ENCODE results near the gene SWAP70.

Gene SWAP70

DNA sequence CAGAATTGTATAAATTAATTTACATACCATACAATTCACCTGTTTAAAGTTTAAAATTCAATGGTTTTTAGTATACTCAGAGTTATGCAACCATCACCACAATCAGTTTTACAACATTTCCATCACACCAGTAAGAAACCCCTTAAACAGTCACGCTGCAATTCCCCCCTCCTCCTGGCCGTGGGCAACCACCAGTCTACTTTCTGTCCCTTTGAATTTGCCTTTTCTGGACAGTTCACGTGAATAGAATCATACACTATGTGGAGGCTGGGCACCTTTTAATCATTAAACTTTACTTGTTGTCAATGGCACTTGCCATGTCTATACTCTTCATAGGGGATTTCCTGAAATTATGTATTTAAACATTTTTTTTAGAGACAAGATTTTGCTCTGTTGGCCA lies 20.1 kb upstream of the SWAP70 start:
- TF ChIP-seq, protein P1, sequence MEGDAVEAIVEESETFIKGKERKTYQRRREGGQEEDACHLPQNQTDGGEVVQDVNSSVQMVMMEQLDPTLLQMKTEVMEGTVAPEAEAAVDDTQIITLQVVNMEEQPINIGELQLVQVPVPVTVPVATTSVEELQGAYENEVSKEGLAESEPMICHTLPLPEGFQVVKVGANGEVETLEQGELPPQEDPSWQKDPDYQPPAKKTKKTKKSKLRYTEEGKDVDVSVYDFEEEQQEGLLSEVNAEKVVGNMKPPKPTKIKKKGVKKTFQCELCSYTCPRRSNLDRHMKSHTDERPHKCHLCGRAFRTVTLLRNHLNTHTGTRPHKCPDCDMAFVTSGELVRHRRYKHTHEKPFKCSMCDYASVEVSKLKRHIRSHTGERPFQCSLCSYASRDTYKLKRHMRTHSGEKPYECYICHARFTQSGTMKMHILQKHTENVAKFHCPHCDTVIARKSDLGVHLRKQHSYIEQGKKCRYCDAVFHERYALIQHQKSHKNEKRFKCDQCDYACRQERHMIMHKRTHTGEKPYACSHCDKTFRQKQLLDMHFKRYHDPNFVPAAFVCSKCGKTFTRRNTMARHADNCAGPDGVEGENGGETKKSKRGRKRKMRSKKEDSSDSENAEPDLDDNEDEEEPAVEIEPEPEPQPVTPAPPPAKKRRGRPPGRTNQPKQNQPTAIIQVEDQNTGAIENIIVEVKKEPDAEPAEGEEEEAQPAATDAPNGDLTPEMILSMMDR (IDR thresholded peaks at IDR 0.05; ENCODE audit: low read depth, low read length): no peak
- TF ChIP-seq MAX (IDR thresholded peaks at IDR 0.05; ENCODE audit: low read depth, low read length): 0 out of 2 replicates have a peak, but pooled peaks have one; percentile 16
- DNase-seq (ENCODE audit: low read depth): peak; percentile 77
- H3K4me3 ChIP-seq (ENCODE audit: low read depth, low read length): no peak overlapping the region

DNA sequence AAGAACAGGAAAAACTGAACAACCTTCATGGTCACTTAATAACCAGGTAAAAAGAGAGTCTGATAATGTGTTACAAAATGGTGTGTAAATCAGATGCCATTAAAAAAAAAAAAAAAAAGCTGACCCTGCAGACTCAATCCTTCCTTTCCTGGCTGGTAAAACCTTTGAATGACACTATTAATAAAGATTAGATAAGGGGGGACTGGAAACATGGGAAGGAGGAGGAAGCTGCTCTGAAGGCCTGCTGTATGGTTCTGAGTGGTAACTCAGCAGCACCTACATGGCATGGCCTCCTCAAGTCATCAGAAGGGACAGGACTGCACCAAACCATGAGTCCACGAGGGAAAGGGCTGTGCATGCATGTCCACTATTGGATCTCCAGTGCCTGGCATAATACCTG lies 18.0 kb upstream of the SWAP70 start:
- H3K4me3 ChIP-seq (ENCODE audit: low read depth, low read length): no peak overlapping the region
- TF ChIP-seq, protein P1 (IDR thresholded peaks at IDR 0.05; ENCODE audit: low read depth, low read length): no peak
- TF ChIP-seq MYC (IDR thresholded peaks at IDR 0.05; ENCODE audit: low read depth, low read length) (no peak), POLR2A (IDR thresholded peaks at IDR 0.05; ENCODE audit: extremely low read depth, insufficient read length) (no peak), MAX (IDR thresholded peaks at IDR 0.05; ENCODE audit: low read depth, low read length) (no peak)
- DNase-seq (ENCODE audit: low read depth): no peak

DNA sequence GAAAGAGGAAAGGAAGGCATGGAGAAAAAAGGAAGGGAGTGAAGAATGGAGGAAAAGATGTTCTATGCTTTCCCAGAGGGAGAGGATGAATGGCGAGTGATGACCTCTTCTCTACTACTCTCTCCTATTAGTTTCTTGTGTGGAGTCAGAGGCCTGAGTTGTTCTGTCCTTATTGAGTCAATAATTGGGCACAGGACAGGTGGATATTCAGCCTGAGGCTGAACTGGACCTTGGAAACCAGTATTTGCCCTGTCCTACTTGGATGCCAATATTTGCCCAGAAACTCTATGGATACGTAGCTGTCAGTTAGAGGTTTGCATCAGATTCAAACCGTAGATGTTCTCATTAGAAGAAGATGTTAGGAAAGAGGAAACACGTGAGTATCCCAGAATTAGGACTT lies 17.6 kb upstream of the SWAP70 start:
- H3K4me3 ChIP-seq (ENCODE audit: low read depth, low read length): no peak overlapping the region
- no peak for TF ChIP-seq POLR2A (IDR thresholded peaks at IDR 0.05; ENCODE audit: extremely low read depth, insufficient read length)
- TF ChIP-seq, protein P1 (IDR thresholded peaks at IDR 0.05; ENCODE audit: low read depth, low read length): no peak
- TF ChIP-seq MYC (IDR thresholded peaks at IDR 0.05; ENCODE audit: low read depth, low read length): no peak
- TF ChIP-seq MAX (IDR thresholded peaks at IDR 0.05; ENCODE audit: low read depth, low read length): no peak
- DNase-seq (ENCODE audit: low read depth): no peak

DNA sequence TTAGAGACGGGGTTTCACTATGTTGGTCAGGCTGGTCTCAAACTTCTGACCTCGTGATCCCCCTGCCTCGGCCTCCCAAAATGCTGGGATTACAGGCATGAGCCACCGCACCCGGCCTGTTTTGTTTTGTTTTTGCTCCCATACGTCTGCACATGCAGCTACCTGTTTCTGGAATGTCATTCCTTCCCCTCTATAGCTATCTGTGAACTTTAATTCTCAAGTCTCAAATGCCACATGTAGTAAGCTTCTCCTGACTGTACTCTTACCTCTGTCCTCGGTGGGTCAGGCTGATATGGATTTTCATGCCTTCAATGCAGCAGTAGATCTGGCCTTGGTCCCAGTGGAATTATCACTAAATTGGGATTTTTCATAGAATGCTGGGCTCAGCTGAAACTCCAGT lies 12.4 kb upstream of the SWAP70 start:
- no peak overlapping the region for H3K4me3 ChIP-seq (ENCODE audit: low read depth, low read length)
- TF ChIP-seq, protein P1 (IDR thresholded peaks at IDR 0.05; ENCODE audit: low read depth, low read length): no peak
- no peak for TF ChIP-seq MAX (IDR thresholded peaks at IDR 0.05; ENCODE audit: low read depth, low read length)
- no peak for DNase-seq (ENCODE audit: low read depth)

DNA sequence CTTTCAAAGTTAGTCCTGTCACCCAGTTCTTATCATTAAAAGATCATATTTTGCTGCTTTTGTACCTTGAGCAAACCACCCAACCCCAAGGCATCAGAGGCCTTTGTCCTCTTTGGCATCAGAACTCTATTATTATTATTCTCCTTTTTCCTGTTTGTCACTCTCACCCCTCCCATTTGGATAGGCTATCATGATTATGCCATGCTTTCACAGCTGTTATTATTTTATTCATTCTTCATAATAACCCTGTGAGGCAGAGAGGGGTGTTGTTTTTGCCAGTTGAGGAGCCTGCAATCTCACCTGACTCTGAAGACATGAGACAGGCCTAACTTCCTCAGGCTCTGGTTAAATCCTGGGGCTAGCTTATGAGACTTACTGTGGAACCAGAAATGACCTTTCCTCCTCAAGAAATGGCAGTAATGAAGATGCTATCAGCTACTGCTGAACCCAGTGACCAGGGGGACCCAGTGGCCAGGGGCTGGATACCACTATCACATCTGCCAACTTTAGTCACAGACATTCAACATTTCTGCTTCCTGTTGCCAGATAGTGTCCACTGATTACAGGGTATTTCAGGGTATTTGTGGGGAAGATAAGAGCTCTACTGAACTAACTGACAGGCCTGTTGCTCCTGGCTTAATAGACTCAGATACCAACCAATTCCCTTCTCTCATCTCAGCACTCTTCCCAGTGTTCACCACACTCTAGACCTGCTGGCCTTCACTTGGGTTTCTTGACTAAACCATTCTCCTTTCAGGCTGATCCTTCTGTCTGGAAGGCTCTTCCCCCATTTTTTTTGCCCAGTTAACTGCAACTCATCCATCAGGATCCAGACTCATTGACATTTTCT lies 11.8 kb upstream of the SWAP70 start:
- H3K4me3 ChIP-seq (ENCODE audit: low read depth, low read length): no peak overlapping the region
- peak; percentile 46 for TF ChIP-seq MAX (IDR thresholded peaks at IDR 0.05; ENCODE audit: low read depth, low read length)
- no peak for TF ChIP-seq MYC (IDR thresholded peaks at IDR 0.05; ENCODE audit: low read depth, low read length)
- DNase-seq (ENCODE audit: low read depth): peak; percentile 52

- TF ChIP-seq, protein P1 (IDR thresholded peaks at IDR 0.05; ENCODE audit: low read depth, low read length): no peak
- no peak for TF ChIP-seq MYC (IDR thresholded peaks at IDR 0.05; ENCODE audit: low read depth, low read length)
- TF ChIP-seq MAX (IDR thresholded peaks at IDR 0.05; ENCODE audit: low read depth, low read length): no peak
- TF ChIP-seq POLR2A (IDR thresholded peaks at IDR 0.05; ENCODE audit: extremely low read depth, insufficient read length): no peak
- no peak for DNase-seq (ENCODE audit: low read depth)
- H3K4me3 ChIP-seq (ENCODE audit: low read depth, low read length): no peak overlapping the region
Measured at GRCh38 chr11:9653871-9654270, 10.0 kb upstream of the SWAP70 start.
